OCI-LY7 (cell line): ENCODE data around the gene IBTK. TPM values are rescaled to one million over a fixed set of nuclear protein-coding genes. Genes with fewer than 3 reads are reported as not detected.
A peak's percentile ranks its signal among the peaks of the same experiment; 100 is the strongest.

ENCODE experiments used
- BruUV-seq: library from RNA; stranded (reverse); fragments of 400-500 nt; replicated peaks from 2 replicates; lab custom pipeline; 2021; lab: Mats Ljungman, UMichigan
- CTCF ChIA-PET: fragments of 300-600 bp; sonication (Branson Sonifier 250); formaldehyde crosslinking; loops from one replicate; lab custom pipeline; 2022; ENCODE audit warnings: antibody characterized with exemption; ENCODE audit not compliant: unreplicated experiment; lab: Charles Lee
- POLR2A ChIA-PET: fragments of 300-600 bp; sonication (Branson Sonifier 250); formaldehyde crosslinking; loops from one replicate; lab custom pipeline; 2022; ENCODE audit warnings: antibody characterized with exemption; lab: Charles Lee
- DNase-seq: peaks from one replicate; pipeline ENCODE4 v3.0.0-alpha.2; 2015; ENCODE audit warnings: low spot score
- H2AFZ ChIP-seq: fragments of 200-600 bp; sonication (generic), shearing (Covaris generic); 2 replicates; pipeline ENCODE4 v1.6.1; 2014; ENCODE audit warnings: mild to moderate bottlenecking, antibody characterized with exemption, low read length, moderate library complexity
- H3K27ac ChIP-seq: fragments of 200-600 bp; sonication (generic); 2 replicates; pipeline ENCODE4 v1.5.1; 2014; ENCODE audit warnings: mixed run types, low read depth, mild to moderate bottlenecking, moderate library complexity, low read length, inconsistent platforms; ENCODE audit not compliant: poor library complexity, severe bottlenecking
- H3K36me3 ChIP-seq: fragments of 200-600 bp; sonication (generic); 2 replicates; pipeline ENCODE4 v1.6.1; 2014; ENCODE audit warnings: mild to moderate bottlenecking, antibody characterized with exemption, low read length, moderate library complexity, mixed read lengths; ENCODE audit not compliant: insufficient read depth
- H3K4me1 ChIP-seq: fragments of 200-600 bp; sonication (generic); 2 replicates; pipeline ENCODE4 v1.5.1; 2014; ENCODE audit warnings: mild to moderate bottlenecking, low read length; ENCODE audit not compliant: insufficient read depth, poor library complexity, severe bottlenecking
- H3K4me2 ChIP-seq: fragments of 200-600 bp; sonication (generic); 2 replicates; pipeline ENCODE4 v1.6.1; 2014; ENCODE audit warnings: mild to moderate bottlenecking, low read length
- H3K4me3 ChIP-seq: fragments of 200-600 bp; sonication (generic); 2 replicates; pipeline ENCODE4 v1.5.1; 2014; ENCODE audit warnings: mild to moderate bottlenecking, low read depth, low read length; ENCODE audit not compliant: poor library complexity, severe bottlenecking
- H3K79me2 ChIP-seq: fragments of 200-600 bp; sonication (generic); 2 replicates; pipeline ENCODE4 v1.6.1; 2016; ENCODE audit warnings: low read depth, mild to moderate bottlenecking, low read length, moderate library complexity, mixed read lengths; ENCODE audit not compliant: insufficient read depth
- H3K9me2 ChIP-seq: fragments of 200-600 bp; sonication (generic); 2 replicates; pipeline ENCODE4 v1.6.1; 2016; ENCODE audit warnings: mild to moderate bottlenecking, low read length, mixed read lengths; ENCODE audit not compliant: insufficient read depth
- H3K9me3 ChIP-seq: fragments of 200-600 bp; sonication (generic); 2 replicates; pipeline ENCODE4 v1.6.1; 2014; ENCODE audit warnings: mild to moderate bottlenecking, mixed run types, low read length, mixed read lengths
- H4K20me1 ChIP-seq: fragments of 200-600 bp; sonication (generic); 2 replicates; pipeline ENCODE4 v1.6.1; 2014; ENCODE audit warnings: mild to moderate bottlenecking, antibody characterized with exemption, low read length, moderate library complexity, mixed read lengths; ENCODE audit not compliant: insufficient read depth
- EZH2phosphoT487 ChIP-seq: fragments of 200-600 bp; sonication (generic); IDR thresholded peaks from 2 replicates; pipeline ENCODE4 v1.6.1; 2018; ENCODE audit warnings: low read depth, borderline replicate concordance, mild to moderate bottlenecking, mixed run types, antibody characterized with exemption, low read length, moderate library complexity, mixed read lengths
- intact Hi-C: fragments of 100-400 bp; cut with micrococcal nuclease; formaldehyde crosslinking; loops from one replicate; pipeline ENCODE4 v1.10.0; 2022; ENCODE audit not compliant: unreplicated experiment
- total RNA-seq, 2 experiments: library from RNA; depleted of rRNA in 1 of 2; stranded (reverse); fragments of >200 nt in 1 of 2; shearing (Covaris generic) in 1 of 2; gene quantifications; 2 replicates each; pipeline ENCODE4 v1.2.3, GENCODE V29; 2014 to 2022
- TF ChIP-seq, protein P1 (sequence below): fragments of 200-600 bp; sonication (generic); conservative IDR thresholded peaks from 2 replicates; pipeline ENCODE4 v1.5.1; 2014; ENCODE audit warnings: mild to moderate bottlenecking, antibody characterized with exemption, low read length, moderate library complexity, mixed read lengths

IBTK gene
- total RNA-seq, 2 experiments from 2014 or later = 18.6 to 31.0 TPM

DNA sequence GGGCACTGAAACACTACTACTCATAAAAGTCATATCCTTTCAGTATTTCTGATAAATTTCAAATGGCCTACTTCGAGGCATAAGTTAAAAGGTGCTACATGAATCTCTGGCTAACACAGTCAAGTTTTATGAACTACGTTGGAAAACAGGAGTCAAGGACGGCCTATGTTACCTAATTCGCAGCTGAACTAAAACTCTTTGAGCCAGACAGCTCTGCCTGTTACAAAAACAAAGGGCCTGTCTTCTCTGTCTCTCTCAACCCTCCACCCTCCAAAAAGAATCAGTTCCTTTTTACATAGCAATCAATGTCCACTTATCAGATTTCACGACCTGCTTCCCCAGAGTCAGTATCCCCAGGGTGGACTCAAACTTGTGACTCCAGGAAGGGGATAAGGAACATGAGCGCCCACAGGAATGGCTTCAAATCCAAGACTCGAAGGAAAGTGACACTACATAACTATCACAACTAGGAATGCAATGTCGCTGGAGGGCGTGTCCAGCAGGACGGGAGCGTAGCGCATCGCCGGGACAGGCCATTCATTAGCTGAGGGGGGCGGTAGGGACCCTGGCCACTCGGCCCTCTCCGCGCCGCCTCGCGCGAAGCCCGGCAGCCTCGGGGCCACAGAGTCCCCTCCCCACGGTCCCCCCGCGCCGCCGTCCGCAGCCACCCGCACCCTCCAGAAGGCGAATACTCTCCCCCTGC is 591 bp downstream of the IBTK start:
- POLR2A ChIA-PET = interaction anchor here (1.3 to 1.7 kb wide), 3 partner anchors 9 to 818 kb away, joined by 4 to 10 read pairs (median 8); partner anchors contain the start of gene UBE3D

DNA sequence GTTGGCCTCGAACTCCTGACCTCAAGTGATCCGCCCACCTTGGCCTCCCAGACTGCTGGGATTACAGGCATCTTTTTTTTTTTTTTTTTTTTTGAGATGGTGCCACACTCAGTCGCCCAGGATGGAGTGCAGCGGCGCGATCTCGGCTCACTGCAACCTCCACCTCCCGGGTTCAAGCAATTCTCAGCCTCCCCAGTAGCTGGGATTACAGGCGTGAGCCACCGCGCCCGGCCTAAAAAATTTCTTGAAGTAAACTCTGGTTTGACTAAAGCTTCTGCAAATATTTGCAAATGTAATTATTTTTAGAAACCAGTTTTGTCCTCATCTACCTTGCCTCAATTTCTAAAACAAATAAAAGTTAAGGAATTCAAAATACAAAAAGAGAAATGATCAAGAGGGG is 1.2 kb downstream of the IBTK start:
- intact Hi-C loops = loop anchor here (2.0 to 5.0 kb wide), 3 partner anchors 16 to 946 kb away; partner anchors contain the start of genes DOP1A, PGM3, RWDD2A and UBE3D
- Histone ChIP-seq H3K4me1 (peaks cover 26% of the 10 kb centered on the region), H3K36me3 (peaks cover 26% of the 10 kb centered on the region), H3K79me2 (peaks cover 51% of the 10 kb centered on the region), H4K20me1 (no peaks in the 10 kb centered on the region), H3K27ac (peak overlapping the region; percentile 40), H3K4me2 (peak overlapping the region; percentile 82), H3K9me3 (no peaks in the 10 kb centered on the region), H2AFZ (no peak overlapping the region), H3K9me2 (no peaks in the 10 kb centered on the region), H3K4me3 (peak overlapping the region; percentile 86)
- DNase-seq = no peak
- ChIA-PET POLR2A (interaction anchor here (0.7 to 1.6 kb wide), 3 partner anchors 10 to 191 kb away, joined by 4 to 8 read pairs (median 6); no protein-coding TSS in a partner anchor), CTCF (no interaction called here)
- TF ChIP-seq, protein P1, sequence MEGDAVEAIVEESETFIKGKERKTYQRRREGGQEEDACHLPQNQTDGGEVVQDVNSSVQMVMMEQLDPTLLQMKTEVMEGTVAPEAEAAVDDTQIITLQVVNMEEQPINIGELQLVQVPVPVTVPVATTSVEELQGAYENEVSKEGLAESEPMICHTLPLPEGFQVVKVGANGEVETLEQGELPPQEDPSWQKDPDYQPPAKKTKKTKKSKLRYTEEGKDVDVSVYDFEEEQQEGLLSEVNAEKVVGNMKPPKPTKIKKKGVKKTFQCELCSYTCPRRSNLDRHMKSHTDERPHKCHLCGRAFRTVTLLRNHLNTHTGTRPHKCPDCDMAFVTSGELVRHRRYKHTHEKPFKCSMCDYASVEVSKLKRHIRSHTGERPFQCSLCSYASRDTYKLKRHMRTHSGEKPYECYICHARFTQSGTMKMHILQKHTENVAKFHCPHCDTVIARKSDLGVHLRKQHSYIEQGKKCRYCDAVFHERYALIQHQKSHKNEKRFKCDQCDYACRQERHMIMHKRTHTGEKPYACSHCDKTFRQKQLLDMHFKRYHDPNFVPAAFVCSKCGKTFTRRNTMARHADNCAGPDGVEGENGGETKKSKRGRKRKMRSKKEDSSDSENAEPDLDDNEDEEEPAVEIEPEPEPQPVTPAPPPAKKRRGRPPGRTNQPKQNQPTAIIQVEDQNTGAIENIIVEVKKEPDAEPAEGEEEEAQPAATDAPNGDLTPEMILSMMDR = no peak
- TF ChIP-seq EZH2phosphoT487 = no peak
- BruUV-seq = no TSS peak

More for the DNA sequence above, 591 bp downstream of the IBTK start:
- Histone ChIP-seq H3K4me1 (peaks cover 26% of the 10 kb centered on the region), H3K4me3 (peak overlapping the region; percentile 86), H4K20me1 (no peaks in the 10 kb centered on the region), H3K9me2 (no peaks in the 10 kb centered on the region), H3K36me3 (peaks cover 26% of the 10 kb centered on the region), H3K4me2 (peak overlapping the region; percentile 82), H3K9me3 (no peaks in the 10 kb centered on the region), H3K27ac (peak overlapping the region; percentile 40), H3K79me2 (peaks cover 45% of the 10 kb centered on the region), H2AFZ (peak overlapping the region; percentile 95)
- CTCF ChIA-PET = no interaction called here
- no peak for TF ChIP-seq EZH2phosphoT487
- TF ChIP-seq, protein P1 = no peak
- intact Hi-C loops = loop anchor here (2.0 to 5.0 kb wide), 3 partner anchors 16 to 945 kb away; partner anchors contain the start of genes DOP1A, PGM3, RWDD2A and UBE3D
- TSS peak; percentile 51 for BruUV-seq
- peak; percentile 63 for DNase-seq
